ENCODE measurements around the gene SHC3.

The SHC3 gene

DNA sequence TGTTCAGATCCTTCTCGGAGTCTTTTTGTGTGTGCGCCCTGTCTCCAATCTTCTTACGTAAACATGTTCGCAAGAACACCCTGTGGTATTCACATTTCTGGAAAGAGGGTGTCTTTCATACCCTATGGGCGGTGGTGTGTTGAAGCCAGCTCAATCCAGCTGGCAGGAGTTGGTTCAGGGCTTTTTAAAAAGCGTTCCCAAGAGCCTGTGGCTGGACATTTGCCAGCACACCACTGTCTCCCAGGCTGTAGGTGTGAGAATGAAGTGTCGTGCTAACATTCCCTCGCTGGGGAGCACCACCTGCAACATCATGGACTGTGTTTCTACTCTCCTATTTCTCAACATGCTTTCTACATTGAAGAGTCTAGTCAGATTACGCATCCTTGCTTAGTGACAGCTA, 135.6 kb downstream of the SHC3 start:
- TF ChIP-seq TEAD4 (IDR thresholded peaks at IDR 0.05) (no peak), ZBTB7A (IDR thresholded peaks at IDR 0.05; ENCODE audit: low read depth) (no peak), FOXM1 (IDR thresholded peaks at IDR 0.05; ENCODE audit: borderline replicate concordance, low read depth) (no peak), YY1 (IDR thresholded peaks at IDR 0.05; ENCODE audit: low read depth) (no peak), NFIC (IDR thresholded peaks at IDR 0.05) (no peak), CEBPB (IDR thresholded peaks at IDR 0.05) (no peak), EGR1 (IDR thresholded peaks at IDR 0.05) (no peak), EP300 (IDR thresholded peaks at IDR 0.05; ENCODE audit: borderline replicate concordance) (no peak), TCF12 (IDR thresholded peaks at IDR 0.05; ENCODE audit: low read depth) (no peak), RAD21 (IDR thresholded peaks at IDR 0.05; ENCODE audit: low read depth) (no peak), CREB1 (IDR thresholded peaks at IDR 0.05; ENCODE audit: low read depth) (no peak), TAF1 (IDR thresholded peaks at IDR 0.05; ENCODE audit: low read depth) (no peak)
- TF ChIP-seq, protein P1, sequence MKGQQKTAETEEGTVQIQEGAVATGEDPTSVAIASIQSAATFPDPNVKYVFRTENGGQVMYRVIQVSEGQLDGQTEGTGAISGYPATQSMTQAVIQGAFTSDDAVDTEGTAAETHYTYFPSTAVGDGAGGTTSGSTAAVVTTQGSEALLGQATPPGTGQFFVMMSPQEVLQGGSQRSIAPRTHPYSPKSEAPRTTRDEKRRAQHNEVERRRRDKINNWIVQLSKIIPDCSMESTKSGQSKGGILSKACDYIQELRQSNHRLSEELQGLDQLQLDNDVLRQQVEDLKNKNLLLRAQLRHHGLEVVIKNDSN (IDR thresholded peaks at IDR 0.05): no peak
- TF ChIP-seq, protein P2, sequence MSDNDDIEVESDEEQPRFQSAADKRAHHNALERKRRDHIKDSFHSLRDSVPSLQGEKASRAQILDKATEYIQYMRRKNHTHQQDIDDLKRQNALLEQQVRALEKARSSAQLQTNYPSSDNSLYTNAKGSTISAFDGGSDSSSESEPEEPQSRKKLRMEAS (IDR thresholded peaks at IDR 0.05): no peak

DNA sequence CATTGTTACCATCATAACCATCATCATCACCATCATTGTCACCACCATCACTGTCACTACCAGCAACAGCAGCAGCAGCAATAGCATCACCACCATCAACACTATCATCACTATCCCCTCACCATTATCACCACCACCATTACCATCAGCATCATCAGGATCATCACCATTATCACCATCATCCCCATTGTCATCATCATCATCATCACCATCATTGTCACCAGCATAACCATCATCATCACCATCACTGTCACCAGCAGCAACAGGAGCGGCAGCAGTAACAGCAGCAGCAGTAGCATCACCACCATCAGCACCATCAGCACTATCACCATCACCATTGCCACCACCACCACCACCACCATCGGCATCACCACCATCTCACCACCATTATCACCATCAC, 139.0 kb downstream of the SHC3 start:
- TF ChIP-seq RAD21 (IDR thresholded peaks at IDR 0.05; ENCODE audit: low read depth) (no peak), FOXM1 (IDR thresholded peaks at IDR 0.05; ENCODE audit: borderline replicate concordance, low read depth) (no peak), TAF1 (IDR thresholded peaks at IDR 0.05; ENCODE audit: low read depth) (no peak), EP300 (IDR thresholded peaks at IDR 0.05; ENCODE audit: borderline replicate concordance) (no peak), ZBTB7A (IDR thresholded peaks at IDR 0.05; ENCODE audit: low read depth) (no peak), TEAD4 (IDR thresholded peaks at IDR 0.05) (no peak), EGR1 (IDR thresholded peaks at IDR 0.05) (no peak), TCF12 (IDR thresholded peaks at IDR 0.05; ENCODE audit: low read depth) (no peak), CEBPB (IDR thresholded peaks at IDR 0.05) (no peak), YY1 (IDR thresholded peaks at IDR 0.05; ENCODE audit: low read depth) (no peak)
- TF ChIP-seq, protein P1 (IDR thresholded peaks at IDR 0.05): no peak
- TF ChIP-seq, protein P3, sequence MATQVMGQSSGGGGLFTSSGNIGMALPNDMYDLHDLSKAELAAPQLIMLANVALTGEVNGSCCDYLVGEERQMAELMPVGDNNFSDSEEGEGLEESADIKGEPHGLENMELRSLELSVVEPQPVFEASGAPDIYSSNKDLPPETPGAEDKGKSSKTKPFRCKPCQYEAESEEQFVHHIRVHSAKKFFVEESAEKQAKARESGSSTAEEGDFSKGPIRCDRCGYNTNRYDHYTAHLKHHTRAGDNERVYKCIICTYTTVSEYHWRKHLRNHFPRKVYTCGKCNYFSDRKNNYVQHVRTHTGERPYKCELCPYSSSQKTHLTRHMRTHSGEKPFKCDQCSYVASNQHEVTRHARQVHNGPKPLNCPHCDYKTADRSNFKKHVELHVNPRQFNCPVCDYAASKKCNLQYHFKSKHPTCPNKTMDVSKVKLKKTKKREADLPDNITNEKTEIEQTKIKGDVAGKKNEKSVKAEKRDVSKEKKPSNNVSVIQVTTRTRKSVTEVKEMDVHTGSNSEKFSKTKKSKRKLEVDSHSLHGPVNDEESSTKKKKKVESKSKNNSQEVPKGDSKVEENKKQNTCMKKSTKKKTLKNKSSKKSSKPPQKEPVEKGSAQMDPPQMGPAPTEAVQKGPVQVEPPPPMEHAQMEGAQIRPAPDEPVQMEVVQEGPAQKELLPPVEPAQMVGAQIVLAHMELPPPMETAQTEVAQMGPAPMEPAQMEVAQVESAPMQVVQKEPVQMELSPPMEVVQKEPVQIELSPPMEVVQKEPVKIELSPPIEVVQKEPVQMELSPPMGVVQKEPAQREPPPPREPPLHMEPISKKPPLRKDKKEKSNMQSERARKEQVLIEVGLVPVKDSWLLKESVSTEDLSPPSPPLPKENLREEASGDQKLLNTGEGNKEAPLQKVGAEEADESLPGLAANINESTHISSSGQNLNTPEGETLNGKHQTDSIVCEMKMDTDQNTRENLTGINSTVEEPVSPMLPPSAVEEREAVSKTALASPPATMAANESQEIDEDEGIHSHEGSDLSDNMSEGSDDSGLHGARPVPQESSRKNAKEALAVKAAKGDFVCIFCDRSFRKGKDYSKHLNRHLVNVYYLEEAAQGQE (IDR thresholded peaks at IDR 0.05; ENCODE audit: low read depth): no peak

DNA sequence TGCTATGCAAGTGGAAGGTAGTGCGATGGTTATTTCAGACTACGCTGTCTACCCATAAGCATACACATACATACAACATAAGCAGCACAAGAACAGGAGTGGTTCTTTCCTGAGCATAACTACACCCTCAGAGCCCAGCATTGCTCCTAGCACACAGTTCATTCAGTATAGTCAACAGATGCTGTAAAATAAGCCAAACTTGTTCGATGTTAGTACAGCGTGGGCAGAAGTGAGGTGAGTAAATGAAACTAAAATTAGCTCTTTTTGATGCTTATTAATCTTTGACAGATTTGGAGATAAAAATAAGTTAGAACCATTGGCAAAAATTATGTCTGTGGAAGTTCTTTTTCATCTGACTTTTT, 139.5 kb downstream of the SHC3 start:
- no peak for TF ChIP-seq NFIC (IDR thresholded peaks at IDR 0.05)
- no peak for TF ChIP-seq CREB1 (IDR thresholded peaks at IDR 0.05; ENCODE audit: low read depth)
- TF ChIP-seq YY1 (IDR thresholded peaks at IDR 0.05; ENCODE audit: low read depth): no peak
- TF ChIP-seq FOXM1 (IDR thresholded peaks at IDR 0.05; ENCODE audit: borderline replicate concordance, low read depth): no peak
- TF ChIP-seq, protein P3 (IDR thresholded peaks at IDR 0.05; ENCODE audit: low read depth): no peak
- TF ChIP-seq CEBPB (IDR thresholded peaks at IDR 0.05): no peak
- TF ChIP-seq TCF12 (IDR thresholded peaks at IDR 0.05; ENCODE audit: low read depth): no peak
- TF ChIP-seq EGR1 (IDR thresholded peaks at IDR 0.05): no peak
- TF ChIP-seq, protein P2 (IDR thresholded peaks at IDR 0.05): no peak
- no peak for TF ChIP-seq RAD21 (IDR thresholded peaks at IDR 0.05; ENCODE audit: low read depth)
- TF ChIP-seq TEAD4 (IDR thresholded peaks at IDR 0.05): no peak
- TF ChIP-seq ZBTB7A (IDR thresholded peaks at IDR 0.05; ENCODE audit: low read depth): no peak
- no peak for TF ChIP-seq EP300 (IDR thresholded peaks at IDR 0.05; ENCODE audit: borderline replicate concordance)
- TF ChIP-seq, protein P1 (IDR thresholded peaks at IDR 0.05): no peak

DNA sequence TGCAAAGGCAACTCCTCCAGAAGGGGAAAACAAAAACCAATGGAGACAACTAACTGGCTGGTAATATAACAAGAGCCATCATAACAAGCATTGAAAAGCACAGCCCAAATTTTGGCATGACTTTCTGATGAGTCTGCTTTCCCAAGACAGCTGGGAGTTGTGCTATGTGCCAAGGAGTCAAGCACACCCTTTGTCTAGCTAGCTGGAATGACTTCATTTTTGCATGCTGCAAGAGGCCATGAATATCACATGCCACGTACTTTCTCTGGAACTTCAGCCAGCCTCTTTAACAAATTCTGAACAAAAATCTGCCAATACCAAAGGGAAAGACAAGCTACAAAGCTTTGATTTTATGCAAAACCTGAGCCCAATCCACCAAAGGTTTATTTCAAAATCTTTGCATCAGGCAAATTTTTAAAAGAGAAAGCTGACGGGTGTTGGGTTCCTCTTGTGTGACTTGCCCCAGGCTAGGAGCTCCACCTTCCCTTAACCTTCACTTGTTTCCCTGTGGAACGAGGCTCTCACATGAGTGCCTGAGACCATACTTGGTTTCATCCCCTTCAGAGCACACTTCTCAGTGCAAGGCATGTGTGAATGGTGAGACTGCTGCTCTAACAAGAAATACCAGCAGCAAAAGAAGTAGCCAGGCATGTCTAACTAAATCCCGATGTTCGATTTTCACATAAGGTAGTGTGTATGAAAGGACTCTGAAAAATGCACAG, 140.1 kb downstream of the SHC3 start:
- TF ChIP-seq TCF12 (IDR thresholded peaks at IDR 0.05; ENCODE audit: low read depth) (no peak), RAD21 (IDR thresholded peaks at IDR 0.05; ENCODE audit: low read depth) (no peak), YY1 (IDR thresholded peaks at IDR 0.05; ENCODE audit: low read depth) (no peak), CEBPB (IDR thresholded peaks at IDR 0.05) (no peak), TAF1 (IDR thresholded peaks at IDR 0.05; ENCODE audit: low read depth) (no peak), CREB1 (IDR thresholded peaks at IDR 0.05; ENCODE audit: low read depth) (no peak)
- TF ChIP-seq, protein P1 (IDR thresholded peaks at IDR 0.05): no peak
- TF ChIP-seq, protein P3 (IDR thresholded peaks at IDR 0.05; ENCODE audit: low read depth): no peak

All from Ishikawa (cell line).